Stomach smooth muscle (tissue), 2 donors: ENCODE measurements around the gene LRMDA.

ENCODE experiments used
- H3K27ac ChIP-seq: one replicate; pipeline ENCODE4 v1.7.0; 2013; ENCODE audit warnings: mild to moderate bottlenecking, low read length, inconsistent platforms
- H3K27me3 ChIP-seq, 2 donors: one replicate each; pipeline ENCODE4 v1.7.0; 2013; ENCODE audit warnings: low read length in 2 of 2; ENCODE audit not compliant: insufficient read depth in 2 of 2, control insufficient read depth in 1 of 2
- H3K36me3 ChIP-seq, 2 donors: one replicate each; pipeline ENCODE4 v1.7.0; 2013; ENCODE audit warnings: low read length in 2 of 2; ENCODE audit not compliant: control insufficient read depth in 2 of 2, insufficient read depth in 2 of 2
- H3K4me1 ChIP-seq: one replicate; pipeline ENCODE4 v1.7.0; 2013; ENCODE audit warnings: low read length; ENCODE audit not compliant: control insufficient read depth, insufficient read depth
- H3K4me3 ChIP-seq, 2 donors: one replicate each; pipeline ENCODE4 v1.7.0; 2013; ENCODE audit warnings: low read length in 2 of 2
- H3K9ac ChIP-seq, 2 donors: one replicate each; pipeline ENCODE4 v1.7.0; 2013; ENCODE audit warnings: low read length in 2 of 2, mild to moderate bottlenecking in 1 of 2
- H3K9me3 ChIP-seq, 2 donors: one replicate each; pipeline ENCODE4 v1.7.0; 2013; ENCODE audit warnings: low read length in 2 of 2; ENCODE audit not compliant: control insufficient read depth in 2 of 2
- donor health status: healthy.
- donor health status: Pancreatic carcinoma.

Gene LRMDA

DNA sequence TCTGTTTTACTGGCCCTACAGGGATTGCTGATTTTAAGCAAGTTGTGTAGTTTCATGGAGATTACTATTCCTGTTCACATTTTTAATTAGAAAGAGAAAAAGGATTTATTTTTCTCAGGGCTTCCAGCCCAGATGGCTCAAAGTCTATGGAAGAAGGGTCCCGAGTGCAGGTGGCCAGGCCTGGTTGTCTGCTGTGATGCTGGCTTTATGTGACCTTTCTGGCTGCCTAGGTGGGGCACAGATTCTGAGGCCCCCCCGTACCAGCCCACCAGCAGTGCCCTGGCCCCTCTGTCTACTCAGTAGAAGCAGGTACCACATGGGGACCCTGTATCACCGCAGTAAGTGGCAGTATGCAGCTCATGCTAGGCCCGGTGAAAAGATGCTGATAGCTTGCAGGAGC lies 426.5 kb downstream of the LRMDA start:
- H3K9ac ChIP-seq, result no peak overlapping the region
- no peaks in the 10 kb centered on the region for H3K4me1 ChIP-seq
- H3K9me3 ChIP-seq, result no peaks in the 10 kb centered on the region
- no peaks in the 10 kb centered on the region for H3K36me3 ChIP-seq
- H3K27ac ChIP-seq, result no peak overlapping the region
- H3K27me3 ChIP-seq, result no peaks in the 10 kb centered on the region
- no peak overlapping the region for H3K4me3 ChIP-seq

DNA sequence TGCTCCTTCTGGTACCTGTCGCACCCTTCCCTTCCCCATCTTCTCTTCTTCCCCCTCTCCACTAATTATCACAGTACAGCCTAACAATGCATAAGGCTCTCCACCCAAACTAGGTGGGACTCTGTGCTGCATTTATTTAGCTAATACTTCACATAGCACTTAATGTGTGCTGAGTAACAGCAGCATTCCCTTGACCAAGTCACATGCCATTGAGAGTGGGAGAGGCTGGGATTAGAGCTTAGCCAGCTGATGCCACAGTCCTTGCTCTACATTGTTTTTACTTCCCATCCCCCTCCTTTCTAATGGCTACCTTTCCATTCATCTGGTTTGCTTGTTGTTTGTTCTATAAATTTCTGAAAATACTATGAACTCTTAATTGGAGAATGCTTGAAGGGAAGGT lies 426.9 kb downstream of the LRMDA start:
- Histone ChIP-seq H3K36me3 (no peaks in the 10 kb centered on the region), H3K9me3 (no peaks in the 10 kb centered on the region), H3K4me3 (no peak overlapping the region), H3K9ac (no peak overlapping the region), H3K27ac (no peak overlapping the region), H3K4me1 (no peaks in the 10 kb centered on the region), H3K27me3 (no peaks in the 10 kb centered on the region)

- Histone ChIP-seq H3K4me3 (no peak overlapping the region), H3K9me3 (no peaks in the 10 kb centered on the region), H3K4me1 (no peaks in the 10 kb centered on the region), H3K36me3 (no peaks in the 10 kb centered on the region), H3K9ac (no peak overlapping the region), H3K27ac (no peak overlapping the region), H3K27me3 (no peaks in the 10 kb centered on the region)
Measured at GRCh38 chr10:75859141-75859540, 427.7 kb downstream of the LRMDA start.

DNA sequence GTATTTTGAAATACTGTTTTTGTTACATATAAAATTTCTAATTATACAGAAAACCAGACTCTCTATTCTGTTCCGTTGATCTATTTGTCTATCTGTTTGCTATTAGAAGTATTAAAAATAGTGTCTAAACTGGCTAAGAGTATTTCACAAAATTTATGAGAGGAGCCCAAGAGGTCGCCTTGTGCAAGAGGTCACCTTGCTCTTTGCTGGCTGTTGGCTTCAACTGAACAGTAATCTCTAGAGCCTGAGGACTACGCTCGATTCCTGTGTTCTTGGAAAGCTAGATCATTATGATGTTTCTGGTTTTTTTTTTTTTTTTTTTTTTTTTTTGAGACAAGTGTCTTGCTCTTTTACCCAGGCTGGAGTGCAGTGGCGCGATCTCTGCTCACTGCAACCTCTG lies 428.6 kb downstream of the LRMDA start:
- H3K9me3 ChIP-seq, result no peaks in the 10 kb centered on the region
- H3K27me3 ChIP-seq, result no peaks in the 10 kb centered on the region
- H3K27ac ChIP-seq, result no peak overlapping the region
- no peak overlapping the region for H3K4me3 ChIP-seq
- H3K9ac ChIP-seq, result no peak overlapping the region
- H3K4me1 ChIP-seq, result no peaks in the 10 kb centered on the region
- H3K36me3 ChIP-seq, result no peaks in the 10 kb centered on the region

DNA sequence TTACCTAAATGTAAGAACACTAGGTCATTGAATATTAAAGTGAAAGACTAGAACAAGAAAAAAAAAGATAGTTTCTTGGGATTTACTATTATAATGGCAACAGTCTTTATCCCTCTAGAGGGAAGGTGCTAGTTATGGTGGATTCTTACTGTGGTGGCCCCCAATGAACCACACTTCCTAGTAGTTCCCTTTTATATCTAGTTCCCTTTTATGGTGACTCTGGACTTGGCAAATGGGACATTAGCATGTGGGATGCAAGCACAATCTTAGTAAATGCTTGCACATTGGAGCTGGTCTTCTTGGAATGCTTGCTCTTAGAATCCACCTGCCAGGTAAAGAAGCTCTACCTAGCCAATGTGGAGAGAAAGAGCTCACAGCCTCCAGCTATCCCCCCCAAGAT lies 430.2 kb downstream of the LRMDA start:
- Histone ChIP-seq H3K4me3 (no peak overlapping the region), H3K27ac (no peak overlapping the region), H3K36me3 (no peaks in the 10 kb centered on the region), H3K9me3 (no peaks in the 10 kb centered on the region), H3K4me1 (no peaks in the 10 kb centered on the region), H3K27me3 (no peaks in the 10 kb centered on the region), H3K9ac (no peak overlapping the region)

DNA sequence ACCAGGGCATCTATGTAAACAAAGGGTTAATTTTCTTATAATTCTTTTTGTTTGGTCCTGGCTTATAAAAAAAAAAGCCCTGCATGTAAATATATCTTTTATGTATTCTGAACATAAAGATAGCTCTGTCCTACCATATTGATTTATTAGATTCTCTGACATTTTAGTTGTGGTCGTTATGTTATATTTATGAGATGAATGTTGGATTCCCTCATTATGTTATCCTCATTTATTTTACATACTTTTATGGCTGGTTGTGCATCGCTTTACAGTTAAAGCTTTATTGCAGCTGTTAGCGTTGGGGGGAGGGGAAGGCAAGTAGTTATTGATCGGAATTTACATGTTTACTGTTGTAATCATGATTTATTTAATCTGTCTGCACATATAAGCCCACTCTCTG lies 431.5 kb downstream of the LRMDA start:
- Histone ChIP-seq H3K4me3 (no peak overlapping the region), H3K9me3 (no peaks in the 10 kb centered on the region), H3K36me3 (no peaks in the 10 kb centered on the region), H3K27ac (no peak overlapping the region), H3K9ac (no peak overlapping the region), H3K4me1 (no peaks in the 10 kb centered on the region), H3K27me3 (no peaks in the 10 kb centered on the region)

DNA sequence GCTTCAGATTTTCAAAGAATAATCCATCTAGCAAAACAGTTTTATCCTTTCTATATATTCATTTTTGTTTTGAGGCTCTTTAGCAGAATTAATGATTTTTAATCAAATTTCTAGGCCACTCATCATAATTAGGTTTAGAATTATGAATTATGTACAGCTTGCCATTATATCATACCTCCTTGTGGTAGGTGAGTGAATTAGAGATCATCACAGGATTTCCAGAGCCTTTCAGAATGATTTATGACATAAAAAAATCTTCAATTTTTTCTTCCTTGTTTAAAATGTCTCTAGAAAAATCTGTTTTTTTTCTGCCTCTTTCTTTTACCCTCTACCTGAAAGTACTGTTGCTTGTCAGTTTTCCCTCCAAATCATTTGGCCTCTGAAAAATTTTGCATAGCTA lies 433.3 kb downstream of the LRMDA start:
- H3K9ac ChIP-seq, result no peak overlapping the region
- no peaks in the 10 kb centered on the region for H3K9me3 ChIP-seq
- H3K27ac ChIP-seq, result no peak overlapping the region
- H3K4me3 ChIP-seq, result no peak overlapping the region
- no peaks in the 10 kb centered on the region for H3K4me1 ChIP-seq
- H3K36me3 ChIP-seq, result no peaks in the 10 kb centered on the region
- no peaks in the 10 kb centered on the region for H3K27me3 ChIP-seq

DNA sequence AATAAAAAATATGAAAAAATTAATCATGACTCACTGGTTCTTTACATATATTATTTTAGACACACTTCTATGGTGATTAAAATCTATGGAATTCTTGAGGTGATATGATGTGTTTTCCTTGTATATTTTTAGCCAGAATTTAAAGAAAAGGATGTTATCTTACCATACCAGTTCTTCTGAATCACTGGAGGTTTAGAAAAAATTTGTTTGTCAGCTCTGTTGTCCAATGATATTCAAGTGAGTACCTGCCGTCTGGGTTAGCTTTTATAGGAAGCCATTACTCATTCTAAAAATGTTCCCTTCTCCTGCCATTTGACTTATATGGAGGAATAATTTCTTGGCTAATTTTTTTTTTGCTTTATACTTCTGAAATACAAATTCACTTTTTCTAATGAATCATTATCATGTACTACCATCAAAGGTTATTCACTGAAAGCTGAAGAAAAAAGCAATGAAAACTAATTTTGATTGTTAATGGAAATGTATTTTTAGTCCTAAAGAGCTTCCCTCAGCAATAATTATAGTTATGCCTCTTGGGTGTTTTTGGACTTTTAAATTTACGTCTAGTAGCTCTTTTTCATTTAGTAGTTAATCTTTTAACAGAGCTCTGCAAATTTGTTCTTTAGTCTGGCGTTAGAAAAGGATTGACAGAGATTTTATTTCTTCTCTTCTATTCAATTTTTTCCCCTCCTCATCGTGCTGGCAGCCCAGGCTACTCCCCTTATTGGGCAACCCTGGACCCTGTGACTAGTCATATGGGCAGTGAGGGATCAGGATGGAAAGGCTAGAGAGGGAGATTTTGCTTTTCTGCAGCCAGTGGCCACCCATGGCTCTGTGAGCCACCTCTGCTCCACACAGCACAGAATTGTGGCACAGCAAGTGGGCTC lies 434.2 kb downstream of the LRMDA start:
- no peaks in the 10 kb centered on the region for H3K9me3 ChIP-seq
- H3K9ac ChIP-seq, result no peak overlapping the region
- no peaks in the 10 kb centered on the region for H3K4me1 ChIP-seq
- H3K4me3 ChIP-seq, result no peak overlapping the region
- H3K27ac ChIP-seq, result no peak overlapping the region
- H3K27me3 ChIP-seq, result no peaks in the 10 kb centered on the region
- no peaks in the 10 kb centered on the region for H3K36me3 ChIP-seq

DNA sequence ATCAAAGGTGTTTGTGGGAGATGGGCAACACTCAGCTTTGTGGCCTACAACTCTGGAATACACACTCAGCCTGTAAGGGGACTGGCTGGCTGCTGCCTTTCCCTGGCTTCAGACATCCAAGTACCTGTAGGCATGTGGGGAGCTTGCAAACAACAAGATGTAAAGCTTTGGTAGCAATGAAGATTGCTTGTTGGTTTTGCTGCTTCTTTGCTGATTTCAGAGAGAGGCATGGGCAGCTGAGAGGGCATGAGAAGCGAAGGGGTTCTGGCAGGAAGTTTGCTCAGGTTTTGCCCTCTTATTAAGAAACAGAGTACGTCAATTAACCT lies 434.8 kb downstream of the LRMDA start:
- Histone ChIP-seq H3K36me3 (no peaks in the 10 kb centered on the region), H3K4me3 (no peak overlapping the region), H3K9ac (no peak overlapping the region), H3K4me1 (no peaks in the 10 kb centered on the region), H3K27me3 (no peaks in the 10 kb centered on the region), H3K9me3 (no peaks in the 10 kb centered on the region), H3K27ac (no peak overlapping the region)

GRCh38 chr10:75866731-75867130 lies 435.3 kb downstream of the LRMDA start:
- Histone ChIP-seq H3K9ac (no peak overlapping the region), H3K9me3 (no peaks in the 10 kb centered on the region), H3K27me3 (no peaks in the 10 kb centered on the region), H3K27ac (no peak overlapping the region), H3K4me3 (no peak overlapping the region), H3K4me1 (no peaks in the 10 kb centered on the region), H3K36me3 (no peaks in the 10 kb centered on the region)

DNA sequence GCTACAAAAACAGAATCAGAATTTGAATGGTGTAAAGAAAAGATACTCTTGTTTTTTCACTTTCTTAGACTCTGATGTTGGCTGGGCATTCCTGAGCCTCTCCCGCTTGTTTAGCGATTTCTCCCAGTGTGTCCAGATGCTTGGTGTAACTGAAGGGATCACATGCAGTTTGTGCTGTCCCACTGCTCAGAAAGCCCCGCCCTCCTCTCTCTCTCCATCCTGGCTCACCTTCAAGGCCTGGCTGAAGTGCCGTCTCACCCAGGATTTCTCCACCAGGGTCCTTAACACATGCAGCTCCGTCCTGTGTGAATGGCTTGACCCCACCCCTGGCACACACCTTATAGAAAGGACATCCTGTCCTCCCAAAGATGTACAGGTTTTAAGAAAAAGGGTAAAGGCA lies 437.1 kb downstream of the LRMDA start:
- H3K9ac ChIP-seq, result no peak overlapping the region
- H3K4me1 ChIP-seq, result no peaks in the 10 kb centered on the region
- H3K36me3 ChIP-seq, result no peaks in the 10 kb centered on the region
- no peak overlapping the region for H3K4me3 ChIP-seq
- H3K9me3 ChIP-seq, result no peaks in the 10 kb centered on the region
- H3K27me3 ChIP-seq, result no peaks in the 10 kb centered on the region
- H3K27ac ChIP-seq, result no peak overlapping the region
